ENCODE data around the gene GATA5. TPM values are rescaled to one million over a fixed set of nuclear protein-coding genes. Genes with fewer than 3 reads are reported as not detected.

Gene GATA5
- total and polyA plus RNA-seq, 10 of the 15 experiments (the other 5 are each of a cell fraction or from before 2014, with no cell fraction given) = not detected

DNA sequence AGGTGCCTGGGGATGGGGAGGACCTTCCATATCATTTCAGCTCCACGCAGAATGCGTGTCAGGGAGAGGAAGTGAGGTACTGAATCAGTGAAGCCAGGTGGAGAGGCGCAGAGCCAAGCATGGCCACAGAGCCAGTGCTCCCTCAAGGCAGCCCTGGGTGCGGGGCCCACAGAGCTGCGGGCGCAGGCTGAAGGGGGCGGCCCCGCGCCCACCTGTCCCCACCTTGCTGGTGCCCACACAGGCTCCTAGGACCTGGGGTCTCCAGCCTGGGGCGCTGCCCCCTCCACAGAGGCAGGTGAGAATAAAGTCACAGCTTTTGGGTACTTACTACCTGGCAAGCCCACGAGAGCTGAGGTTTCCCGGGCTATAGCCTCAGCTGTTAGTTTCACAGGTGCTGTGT lies 40.0 kb upstream of the GATA5 start:
- no peak for TF ChIP-seq EZH2 (IDR thresholded peaks at IDR 0.05; ENCODE audit: borderline replicate concordance, control insufficient read depth, low read depth, low read length)
- Histone ChIP-seq H3K4me3 (no peak overlapping the region), H3K36me3 (ENCODE audit: control insufficient read depth in 2 of 2, insufficient read depth in 2 of 2, low read length in 1 of 2) (no peaks in the 10 kb centered on the region), H3K9ac (ENCODE audit: control insufficient read depth, insufficient read depth, low read length) (no peak overlapping the region), H2AFZ (ENCODE audit: control insufficient read depth, low read depth, low read length) (no peak overlapping the region), H4K20me1 (ENCODE audit: control insufficient read depth, insufficient read depth) (no peaks in the 10 kb centered on the region), H3K9me3 (replicated peaks; ENCODE audit: control insufficient read depth, insufficient read depth, low read length) (no peaks in the 10 kb centered on the region), H3K27me3 (replicated peaks in 1 of 2; ENCODE audit: control insufficient read depth in 2 of 2, insufficient read depth in 2 of 2, low read length in 1 of 2) (peaks cover 5 to 13% of the 10 kb centered on the region in 2 experiments; a peak in 2 of 4 replicates), H3K4me2 (ENCODE audit: control insufficient read depth, insufficient read depth) (no peak overlapping the region), H3K27ac (ENCODE audit: control insufficient read depth, insufficient read depth) (no peak overlapping the region), H3K79me2 (ENCODE audit: control insufficient read depth, insufficient read depth, low read length) (no peaks in the 10 kb centered on the region), H3K4me1 (ENCODE audit: control insufficient read depth, insufficient read depth, low read length) (no peaks in the 10 kb centered on the region)
- ChIA-PET CTCF (no interaction called here), SMC1A (ENCODE audit: uncharacterized antibody, unreplicated experiment) (interaction anchor here (0.5 to 0.9 kb wide), 2 partner anchors 16 to 97 kb away, joined by 3 read pairs; no protein-coding TSS in a partner anchor), POLR2A (no interaction called here), RAD21 (ENCODE audit: unreplicated experiment) (no interaction called here)
- WGBS (ENCODE audit: insufficient coverage, insufficient replicate concordance, low lambda C conversion rate, missing lambda C conversion rate) = 62% methylated on average over 12 of the region's 12 CpGs
- intact Hi-C loops (cut with micrococcal nuclease; ENCODE audit: unreplicated experiment) (no loop called here), in situ Hi-C loops (cut with MboI) (no loop called here)
- DNase-seq (ENCODE audit: low read depth, low spot score) = no peak
- ATAC-seq = no peak
- BruUV-seq (replicated peaks) = no TSS peak
- FAIRE-seq = no peak

- Histone ChIP-seq H3K36me3 (ENCODE audit: control insufficient read depth in 2 of 2, insufficient read depth in 2 of 2, low read length in 1 of 2) (no peaks in the 10 kb centered on the region), H3K4me1 (ENCODE audit: control insufficient read depth, insufficient read depth, low read length) (no peaks in the 10 kb centered on the region), H2AFZ (ENCODE audit: control insufficient read depth, low read depth, low read length) (no peak overlapping the region), H3K27ac (ENCODE audit: control insufficient read depth, insufficient read depth) (no peak overlapping the region), H3K4me3 (no peak overlapping the region), H3K9me3 (replicated peaks; ENCODE audit: control insufficient read depth, insufficient read depth, low read length) (no peaks in the 10 kb centered on the region), H3K79me2 (ENCODE audit: control insufficient read depth, insufficient read depth, low read length) (no peaks in the 10 kb centered on the region), H3K27me3 (replicated peaks in 1 of 2; ENCODE audit: control insufficient read depth in 2 of 2, insufficient read depth in 2 of 2, low read length in 1 of 2) (peaks cover 5 to 13% of the 10 kb centered on the region in 2 experiments; a peak in 2 of 4 replicates), H4K20me1 (ENCODE audit: control insufficient read depth, insufficient read depth) (no peaks in the 10 kb centered on the region), H3K9ac (ENCODE audit: control insufficient read depth, insufficient read depth, low read length) (no peak overlapping the region), H3K4me2 (ENCODE audit: control insufficient read depth, insufficient read depth) (no peak overlapping the region)
- ChIA-PET SMC1A (ENCODE audit: uncharacterized antibody, unreplicated experiment) (no interaction called here), CTCF (interaction anchor here (1.0 kb wide), 1 partner anchor 102 kb away, joined by 5 read pairs; no protein-coding TSS in a partner anchor), RAD21 (ENCODE audit: unreplicated experiment) (no interaction called here), POLR2A (no interaction called here)
- TF ChIP-seq BACH1 (IDR thresholded peaks at IDR 0.05; ENCODE audit: borderline replicate concordance) (no peak), RFX5 (IDR thresholded peaks at IDR 0.05; ENCODE audit: low read depth, low read length) (no peak)
- intact Hi-C loops (cut with micrococcal nuclease; ENCODE audit: unreplicated experiment) = no loop called here
- ATAC-seq (no peak), DNase-seq (ENCODE audit: low read depth, low spot score) (no peak), FAIRE-seq (no peak)
- WGBS (ENCODE audit: insufficient coverage, insufficient replicate concordance, low lambda C conversion rate, missing lambda C conversion rate) = 30% methylated on average over 15 of the region's 16 CpGs
- no TSS peak for BruUV-seq (replicated peaks)
- in situ Hi-C loops (cut with MboI) = no loop called here
Measured at GRCh38 chr20:62515280-62515679, 39.5 kb upstream of the GATA5 start.
